ENCODE measurements around the gene PAX7.

- no peak for TF ChIP-seq ZNF274 (IDR thresholded peaks at IDR 0.05; ENCODE audit: low read depth, low read length)
- TF ChIP-seq SUZ12 (IDR thresholded peaks at IDR 0.05; ENCODE audit: extremely low read depth, insufficient read depth, insufficient read length) = no peak
Observed at GRCh38 chr1:18581420-18581880, 49.2 kb upstream of the PAX7 start.
